ENCODE data around the gene SMAD7. TPM values are rescaled to one million over a fixed set of nuclear protein-coding genes. Genes with fewer than 3 reads are reported as not detected.

The SMAD7 gene
- total RNA-seq, 2 donors from 2014 or later: 21.2 to 21.6 TPM

DNA sequence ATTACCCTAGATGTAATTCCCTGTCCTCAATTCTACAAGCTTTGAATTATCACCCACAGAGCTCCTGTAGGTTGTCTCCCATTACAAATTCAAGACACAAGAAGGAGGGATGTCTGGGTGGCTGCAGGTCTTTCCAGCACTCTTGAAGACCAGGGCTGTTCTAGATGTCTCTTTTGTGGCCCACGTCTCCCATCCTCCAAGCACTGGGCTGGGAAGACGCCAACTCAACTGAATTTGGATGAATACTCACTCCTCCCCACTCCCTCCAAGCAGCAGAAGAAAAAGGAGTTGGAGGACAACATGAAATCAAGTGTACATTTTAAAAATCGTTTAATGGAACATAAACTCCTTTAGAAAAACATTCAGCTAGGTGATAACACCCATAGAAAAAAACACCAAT is 31.2 kb downstream of the SMAD7 start:
- Histone ChIP-seq H3K4me1 (peaks cover 16% of the 10 kb centered on the region), H3K9me3 (no peaks in the 10 kb centered on the region), H3K27me3 (no peaks in the 10 kb centered on the region), H3K4me3 (no peak overlapping the region), H3K27ac (no peak overlapping the region), H3K36me3 (peaks cover 5% of the 10 kb centered on the region), H3K9ac (ENCODE audit: low read depth in 2 of 2, low read length in 2 of 2) (no peak overlapping the region)
- TF ChIP-seq, protein P1, sequence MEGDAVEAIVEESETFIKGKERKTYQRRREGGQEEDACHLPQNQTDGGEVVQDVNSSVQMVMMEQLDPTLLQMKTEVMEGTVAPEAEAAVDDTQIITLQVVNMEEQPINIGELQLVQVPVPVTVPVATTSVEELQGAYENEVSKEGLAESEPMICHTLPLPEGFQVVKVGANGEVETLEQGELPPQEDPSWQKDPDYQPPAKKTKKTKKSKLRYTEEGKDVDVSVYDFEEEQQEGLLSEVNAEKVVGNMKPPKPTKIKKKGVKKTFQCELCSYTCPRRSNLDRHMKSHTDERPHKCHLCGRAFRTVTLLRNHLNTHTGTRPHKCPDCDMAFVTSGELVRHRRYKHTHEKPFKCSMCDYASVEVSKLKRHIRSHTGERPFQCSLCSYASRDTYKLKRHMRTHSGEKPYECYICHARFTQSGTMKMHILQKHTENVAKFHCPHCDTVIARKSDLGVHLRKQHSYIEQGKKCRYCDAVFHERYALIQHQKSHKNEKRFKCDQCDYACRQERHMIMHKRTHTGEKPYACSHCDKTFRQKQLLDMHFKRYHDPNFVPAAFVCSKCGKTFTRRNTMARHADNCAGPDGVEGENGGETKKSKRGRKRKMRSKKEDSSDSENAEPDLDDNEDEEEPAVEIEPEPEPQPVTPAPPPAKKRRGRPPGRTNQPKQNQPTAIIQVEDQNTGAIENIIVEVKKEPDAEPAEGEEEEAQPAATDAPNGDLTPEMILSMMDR (IDR thresholded peaks at IDR 0.05): no peak
- DNase-seq: no peak
- intact Hi-C loops (cut with DNase I): loop anchor here (10.0 kb wide), 1 partner anchor 245 kb away; no protein-coding TSS in a partner anchor

DNA sequence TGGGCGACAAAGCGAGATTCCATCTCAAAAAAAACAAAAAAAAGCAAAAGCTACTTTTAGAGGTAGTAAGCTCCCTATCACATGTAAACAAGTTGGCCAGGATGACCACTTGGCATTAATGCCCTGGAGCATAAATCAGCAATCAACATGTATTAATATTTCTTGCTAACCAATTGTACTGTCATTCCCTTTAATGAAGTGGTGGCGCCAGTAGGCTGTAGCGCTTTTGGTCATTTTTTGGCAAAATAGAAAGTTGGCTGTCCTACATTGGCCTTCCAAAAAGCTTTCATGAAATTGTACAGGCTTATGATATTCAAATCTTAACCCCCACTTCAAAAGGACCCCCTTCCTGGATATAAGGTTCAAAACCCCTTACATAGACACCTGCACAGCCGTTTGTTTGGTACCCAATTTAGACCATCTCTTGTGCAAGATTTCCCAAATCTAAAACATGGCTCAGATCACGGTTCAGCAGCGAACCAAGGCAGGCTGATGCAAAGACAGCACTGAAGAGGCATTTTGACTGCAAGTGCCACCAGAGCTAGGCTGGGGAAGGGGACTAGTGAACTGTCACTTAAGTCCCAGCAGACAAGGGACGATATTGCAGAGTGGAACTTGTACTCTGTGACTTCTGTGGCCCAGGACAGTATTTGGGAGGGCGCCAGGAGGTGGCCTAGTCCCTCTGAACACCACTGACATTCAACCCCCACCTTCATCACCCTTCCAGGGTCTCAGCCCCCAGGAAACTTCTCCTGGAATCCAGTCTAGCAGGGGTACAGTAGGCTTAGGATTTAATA is 31.9 kb downstream of the SMAD7 start:
- no peak for DNase-seq
- TF ChIP-seq, protein P1 (IDR thresholded peaks at IDR 0.05): no peak
- no peak overlapping the region for H3K9ac ChIP-seq (ENCODE audit: low read depth in 2 of 2, low read length in 2 of 2)
- H3K9me3 ChIP-seq: no peaks in the 10 kb centered on the region
- H3K27me3 ChIP-seq: no peaks in the 10 kb centered on the region
- H3K4me3 ChIP-seq: no peak overlapping the region
- peaks cover 5% of the 10 kb centered on the region for H3K36me3 ChIP-seq
- no peak overlapping the region for H3K27ac ChIP-seq
- intact Hi-C loops (cut with DNase I): loop anchor here (10.0 kb wide), 1 partner anchor 244 kb away; no protein-coding TSS in a partner anchor
- peaks cover 9% of the 10 kb centered on the region for H3K4me1 ChIP-seq

DNA sequence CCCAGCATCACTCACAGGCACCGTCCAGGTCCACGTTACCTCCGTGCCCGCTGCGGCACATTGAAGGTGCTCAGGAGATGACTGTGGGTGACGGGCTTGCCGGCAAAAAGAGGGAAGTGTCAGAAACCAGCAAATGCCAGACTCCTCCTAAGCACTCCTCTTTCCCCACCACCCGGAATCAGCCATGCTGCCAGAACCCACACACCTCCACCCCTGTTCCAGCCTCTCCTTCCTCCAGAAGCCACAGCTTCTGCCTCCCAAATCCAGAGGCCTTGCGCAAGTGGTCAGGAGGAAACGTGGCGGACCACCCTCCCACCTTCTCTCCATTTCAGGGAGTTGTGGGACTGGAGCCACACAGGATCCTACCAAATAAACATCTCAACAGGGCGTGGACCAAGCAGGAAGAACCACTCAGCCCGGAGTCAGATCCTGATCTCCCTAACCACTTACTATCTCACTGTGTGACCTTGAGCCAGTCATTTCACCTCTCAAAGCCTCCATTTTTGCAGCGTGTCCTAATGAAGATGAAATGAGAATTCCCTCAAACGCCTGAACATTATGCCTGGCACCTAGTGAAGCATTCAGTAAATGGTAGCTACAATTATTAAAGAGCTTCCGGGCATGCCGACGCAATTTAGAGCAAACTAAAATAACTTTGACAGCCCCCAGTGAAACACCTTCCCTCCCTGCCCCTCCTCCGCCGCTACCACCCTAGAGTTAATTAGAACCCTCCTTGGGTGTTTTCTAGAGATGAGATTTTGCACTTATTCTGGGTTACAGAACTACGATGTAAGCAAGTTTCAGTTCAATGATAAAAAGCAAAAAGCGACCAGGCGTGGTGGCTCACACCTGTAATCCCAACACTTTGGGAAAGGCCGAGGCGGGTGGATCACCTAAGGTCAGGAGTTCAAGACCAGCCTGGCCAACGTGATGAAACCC is 32.9 kb downstream of the SMAD7 start:
- Histone ChIP-seq H3K9ac (ENCODE audit: low read depth in 2 of 2, low read length in 2 of 2) (no peak overlapping the region), H3K27ac (no peak overlapping the region), H3K36me3 (peaks cover 5% of the 10 kb centered on the region), H3K4me1 (no peaks in the 10 kb centered on the region), H3K9me3 (no peaks in the 10 kb centered on the region), H3K4me3 (no peak overlapping the region), H3K27me3 (no peaks in the 10 kb centered on the region)
- intact Hi-C loops (cut with DNase I): loop anchor here (10.0 kb wide), 1 partner anchor 243 kb away; no protein-coding TSS in a partner anchor
- no peak for DNase-seq
- TF ChIP-seq, protein P1 (IDR thresholded peaks at IDR 0.05): no peak

DNA sequence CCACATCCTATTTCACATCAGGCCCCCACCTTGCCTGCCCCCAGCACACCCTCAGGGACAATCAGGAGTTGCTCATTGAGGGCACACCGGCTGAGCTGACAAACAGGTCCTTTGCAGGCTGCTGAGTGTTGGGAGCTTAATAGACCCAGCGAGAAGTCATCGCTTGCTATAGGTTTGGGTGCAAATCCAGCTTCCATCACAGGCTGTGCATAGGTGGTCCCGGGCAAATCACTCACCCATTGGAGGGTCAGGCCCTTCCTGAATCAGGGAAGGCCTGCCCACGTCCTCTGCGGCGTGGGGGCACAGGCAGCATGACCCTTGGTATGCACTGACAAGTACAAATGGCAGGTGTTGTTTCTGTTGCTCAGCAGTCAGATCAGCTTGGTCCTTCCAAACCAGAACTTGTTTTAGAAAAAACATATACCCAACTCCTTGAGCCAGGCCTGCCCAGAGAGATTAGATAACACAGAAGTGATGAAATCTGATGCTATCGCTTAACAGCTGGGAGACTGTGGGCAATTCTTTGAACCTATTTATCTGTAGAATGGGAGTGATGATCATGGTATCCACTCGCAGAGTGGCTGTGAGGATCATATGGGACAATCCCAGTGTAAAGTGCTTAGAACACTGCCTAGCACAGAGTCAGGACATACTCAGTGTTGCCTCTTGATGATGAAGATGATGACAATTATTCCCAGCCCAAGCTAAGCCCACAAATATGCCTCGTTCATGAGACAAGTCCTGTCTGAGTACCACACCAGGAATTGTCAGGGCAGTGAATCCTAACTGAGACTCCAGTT is 34.9 kb downstream of the SMAD7 start:
- intact Hi-C loops (cut with DNase I): loop anchor here (10.0 kb wide), 1 partner anchor 241 kb away; no protein-coding TSS in a partner anchor
- no peaks in the 10 kb centered on the region for H3K27me3 ChIP-seq
- no peaks in the 10 kb centered on the region for H3K4me1 ChIP-seq
- no peak overlapping the region for H3K27ac ChIP-seq
- TF ChIP-seq, protein P1 (IDR thresholded peaks at IDR 0.05): no peak
- H3K9me3 ChIP-seq: no peaks in the 10 kb centered on the region
- no peak overlapping the region for H3K4me3 ChIP-seq
- no peak for DNase-seq
- H3K36me3 ChIP-seq: no peaks in the 10 kb centered on the region
- H3K9ac ChIP-seq (ENCODE audit: low read depth in 2 of 2, low read length in 2 of 2): no peak overlapping the region
